ENCODE results near the gene C4orf50. TPM values are rescaled to one million over a fixed set of nuclear protein-coding genes. Genes with fewer than 3 reads are reported as not detected.

Gene C4orf50
- total and polyA plus RNA-seq, 2 of the 13 experiments (the other 11 are each of a cell fraction or from before 2014, with no cell fraction given), result not detected

GRCh38 chr4:5982156-5982973 is 35.9 kb downstream of the C4orf50 start (continued):
- no peak for TF ChIP-seq ZNF580 (CRISPR knock-in tag; IDR thresholded peaks at IDR 0.05; ENCODE audit: borderline replicate concordance, low read depth)
- no peak for TF ChIP-seq AHDC1 (CRISPR knock-in tag; IDR thresholded peaks at IDR 0.05; ENCODE audit: borderline replicate concordance)
- no peak for TF ChIP-seq HOXA5 (CRISPR knock-in tag; IDR thresholded peaks at IDR 0.05)
- no peak for TF ChIP-seq PCBP2 (optimal IDR thresholded peaks at IDR 0.05; ENCODE audit: low read depth, low read length, poor library complexity, severe bottlenecking)
- no peak for TF ChIP-seq AKAP8 (CRISPR knock-in tag; IDR thresholded peaks at IDR 0.05)
- no peak for TF ChIP-seq ZSCAN29 (CRISPR knock-in tag; conservative IDR thresholded peaks at IDR 0.05)
- TF ChIP-seq ZNF678 (CRISPR knock-in tag; IDR thresholded peaks at IDR 0.05), result no peak
- no peak for TF ChIP-seq ZNF576 (CRISPR knock-in tag; IDR thresholded peaks at IDR 0.05)

All from HepG2 (cell line).